Esophagus squamous epithelium (tissue), 4 donors: ENCODE results near the gene TMEM161A.

Experiments used
- POLR2A ChIP-seq, 4 donors: fragments of 450-650 bp; IDR thresholded peaks; one replicate each; pipeline ENCODE4 v1.6.1; 2017; ENCODE audit warnings: antibody characterized with exemption in 4 of 4, mild to moderate bottlenecking in 4 of 4, moderate library complexity in 3 of 4
- TF ChIP-seq, protein P1 (sequence below), 6 experiments: fragments of 450-650 bp in 4 of 6; fragments of 200-600 bp in 2 of 6; sonication (generic) in 2 of 6; IDR thresholded peaks; one replicate each; pipeline ENCODE4 v1.5.1; 2016 to 2019; ENCODE audit warnings: antibody characterized with exemption in 6 of 6, mild to moderate bottlenecking in 4 of 6, moderate library complexity in 4 of 6

DNA sequence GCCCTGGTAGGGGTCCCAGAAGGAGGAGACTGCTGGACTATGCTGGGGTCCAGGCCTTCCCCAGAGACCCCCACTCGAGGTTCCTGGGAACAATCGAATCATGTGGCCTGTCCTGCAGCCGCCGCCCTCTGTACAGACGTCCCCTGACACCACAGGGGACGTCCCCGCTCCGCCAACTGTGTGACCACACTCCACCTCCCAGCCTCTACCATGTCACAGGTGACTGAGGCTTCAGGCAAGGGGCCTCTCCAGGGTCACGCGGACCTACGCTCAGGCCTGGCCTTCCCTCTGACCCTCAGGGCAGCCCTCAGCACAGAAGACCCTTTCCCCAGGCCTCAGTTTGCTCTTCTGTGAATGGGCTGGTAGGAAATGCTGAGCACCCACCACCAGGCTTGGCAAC is 13.1 kb upstream of the TMEM161A start:
- TF ChIP-seq, protein P1, sequence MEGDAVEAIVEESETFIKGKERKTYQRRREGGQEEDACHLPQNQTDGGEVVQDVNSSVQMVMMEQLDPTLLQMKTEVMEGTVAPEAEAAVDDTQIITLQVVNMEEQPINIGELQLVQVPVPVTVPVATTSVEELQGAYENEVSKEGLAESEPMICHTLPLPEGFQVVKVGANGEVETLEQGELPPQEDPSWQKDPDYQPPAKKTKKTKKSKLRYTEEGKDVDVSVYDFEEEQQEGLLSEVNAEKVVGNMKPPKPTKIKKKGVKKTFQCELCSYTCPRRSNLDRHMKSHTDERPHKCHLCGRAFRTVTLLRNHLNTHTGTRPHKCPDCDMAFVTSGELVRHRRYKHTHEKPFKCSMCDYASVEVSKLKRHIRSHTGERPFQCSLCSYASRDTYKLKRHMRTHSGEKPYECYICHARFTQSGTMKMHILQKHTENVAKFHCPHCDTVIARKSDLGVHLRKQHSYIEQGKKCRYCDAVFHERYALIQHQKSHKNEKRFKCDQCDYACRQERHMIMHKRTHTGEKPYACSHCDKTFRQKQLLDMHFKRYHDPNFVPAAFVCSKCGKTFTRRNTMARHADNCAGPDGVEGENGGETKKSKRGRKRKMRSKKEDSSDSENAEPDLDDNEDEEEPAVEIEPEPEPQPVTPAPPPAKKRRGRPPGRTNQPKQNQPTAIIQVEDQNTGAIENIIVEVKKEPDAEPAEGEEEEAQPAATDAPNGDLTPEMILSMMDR (IDR thresholded peaks at IDR 0.05) = no peak
- no peak for TF ChIP-seq POLR2A (IDR thresholded peaks at IDR 0.05)
